AG09319 (cell line): Measurements from ENCODE around the gene SLC47A2.
A peak's percentile ranks its signal among the peaks of the same experiment; 100 is the strongest.

Experiments used
- DNase-seq: peaks from one replicate; pipeline ENCODE4 v3.0.0-alpha.2; 2010; ENCODE audit warnings: low read depth; ENCODE audit errors: extremely low read depth
- CTCF ChIP-seq: IDR thresholded peaks from 2 replicates; pipeline ENCODE4 v1.5.1; 2011; ENCODE audit warnings: low read depth, mild to moderate bottlenecking, inconsistent platforms, low read length, moderate library complexity

The SLC47A2 gene

DNA sequence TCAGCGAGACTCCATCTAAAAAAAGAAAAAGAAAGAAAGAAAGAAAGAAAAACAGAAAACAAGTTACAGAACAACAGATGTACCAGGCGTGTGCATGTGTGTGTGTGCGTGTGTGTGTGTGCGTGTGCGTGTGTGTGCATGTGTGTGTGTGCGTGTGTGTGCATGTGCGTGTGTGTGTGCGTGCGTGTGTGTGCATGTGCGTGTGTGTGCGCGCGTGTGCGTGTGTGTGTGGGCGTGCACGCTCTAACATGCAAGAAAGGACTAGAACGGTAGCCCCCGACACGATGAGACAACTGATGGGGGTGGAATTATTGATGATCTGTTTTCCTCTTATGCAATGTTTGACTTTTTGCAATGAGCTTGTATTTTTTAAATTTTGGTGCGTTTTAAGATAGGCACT, 30.1 kb upstream of the SLC47A2 start:
- TF ChIP-seq CTCF: no peak
- no peak for DNase-seq

DNA sequence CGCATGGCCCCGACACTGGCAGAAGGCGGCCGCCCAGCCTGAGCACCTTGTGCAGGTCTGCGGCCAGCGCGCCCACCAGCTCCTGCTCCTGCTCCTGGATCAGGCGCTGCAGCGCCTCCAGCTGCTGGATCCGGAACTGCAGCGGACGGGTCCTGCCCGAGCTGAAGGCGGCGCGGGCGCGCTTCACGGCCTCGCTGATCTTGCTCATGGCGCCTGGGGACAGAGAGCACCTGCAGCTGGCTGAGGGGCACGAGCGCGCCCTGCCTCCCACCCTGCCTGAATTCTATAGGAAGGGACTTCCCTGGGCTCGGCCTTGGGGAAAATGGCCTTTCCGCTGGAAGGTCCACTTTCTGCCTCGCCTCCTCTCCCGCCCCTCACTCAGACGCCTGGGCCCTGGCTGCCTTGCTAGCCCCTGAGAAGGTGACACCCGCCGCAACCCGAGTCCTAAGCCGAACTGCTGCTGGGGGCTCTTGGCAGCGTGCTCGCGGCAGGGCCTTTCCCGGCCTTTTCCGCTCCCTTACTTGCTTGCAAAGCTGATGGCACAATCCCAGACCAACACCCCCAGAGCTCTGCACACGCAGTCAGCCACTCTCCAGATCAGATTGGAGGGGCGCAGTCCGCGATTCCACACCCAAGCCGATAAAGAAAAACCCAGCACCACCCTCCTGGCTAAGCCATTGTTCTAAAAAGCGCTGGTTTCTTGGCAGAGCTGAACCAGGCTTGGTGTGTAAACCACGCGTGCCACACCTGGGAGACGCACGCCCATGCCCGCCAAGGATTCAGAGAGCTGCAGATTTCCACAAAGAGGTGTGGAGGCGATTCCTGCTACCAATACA, 28.8 kb upstream of the SLC47A2 start:
- DNase-seq: no peak
- peak; percentile 85 for TF ChIP-seq CTCF

DNA sequence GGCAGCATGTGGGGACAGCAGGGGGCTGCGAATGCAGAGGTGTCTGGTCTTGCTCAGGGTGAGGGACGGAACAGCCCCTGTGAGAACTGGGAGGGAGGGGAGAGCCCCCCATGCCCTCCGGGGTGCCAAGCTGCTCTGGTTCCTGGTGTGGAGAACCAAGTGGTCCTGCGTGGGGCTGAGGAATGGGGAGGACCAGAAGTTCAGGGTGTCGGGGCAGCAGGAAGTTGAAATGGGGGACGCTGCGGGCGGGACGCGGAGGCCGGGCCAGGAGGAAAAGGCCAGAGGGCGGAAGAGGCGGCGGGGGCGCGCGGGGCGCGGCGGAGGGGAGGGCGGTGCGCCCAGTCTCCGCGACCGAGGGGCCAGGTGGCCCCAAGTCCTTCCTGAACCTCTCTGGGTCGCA, 28.1 kb upstream of the SLC47A2 start:
- no peak for TF ChIP-seq CTCF
- DNase-seq: no peak

DNA sequence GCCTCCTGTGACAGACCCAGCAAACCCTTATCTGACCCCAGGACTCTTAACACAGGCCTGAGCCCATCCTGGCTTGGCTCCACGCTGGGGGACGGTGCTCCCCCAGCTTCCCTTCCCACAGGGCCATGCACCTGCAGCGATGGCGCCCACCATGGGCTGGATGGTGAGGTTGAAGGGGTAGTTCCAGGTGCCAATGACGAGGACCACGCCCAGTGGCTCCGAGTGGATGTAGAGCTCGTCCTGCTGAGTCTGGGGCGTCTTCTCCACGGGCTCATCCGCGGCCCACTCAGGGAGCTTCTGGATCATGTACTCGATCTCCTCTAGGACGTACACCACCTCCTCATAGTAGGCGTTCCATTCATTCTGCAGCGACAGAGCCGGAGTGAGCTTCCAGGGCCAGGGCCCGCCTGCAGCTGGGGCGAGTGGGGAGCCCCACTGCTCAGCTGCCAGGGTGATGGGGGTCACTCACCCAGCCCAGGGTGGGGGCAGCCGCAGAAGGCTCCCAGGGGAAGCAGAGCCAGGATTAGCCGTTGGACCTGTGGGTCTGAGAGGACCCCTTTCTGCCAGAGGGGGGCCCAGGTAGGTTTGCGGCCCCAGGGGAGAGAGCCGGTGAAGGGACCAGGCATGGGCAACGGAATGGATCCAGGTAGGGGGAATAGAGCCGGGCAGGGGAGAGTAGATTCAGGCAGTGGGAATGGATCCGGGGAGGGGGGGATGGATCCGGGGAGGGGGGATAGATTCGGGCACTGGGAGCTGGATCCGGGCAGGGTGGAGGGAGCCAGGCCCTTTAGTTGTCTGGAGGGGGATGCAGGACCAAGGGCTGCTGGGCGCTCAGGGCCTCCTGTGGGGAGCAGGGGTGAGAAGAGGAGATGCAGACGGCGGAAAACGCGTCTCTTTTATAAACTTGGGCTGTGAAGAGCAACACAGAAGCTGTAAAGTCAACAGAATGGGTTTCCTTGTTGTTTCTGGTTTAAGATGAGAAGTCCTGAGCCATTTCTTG, 27.0 kb upstream of the SLC47A2 start:
- no peak for TF ChIP-seq CTCF
- DNase-seq: no peak

DNA sequence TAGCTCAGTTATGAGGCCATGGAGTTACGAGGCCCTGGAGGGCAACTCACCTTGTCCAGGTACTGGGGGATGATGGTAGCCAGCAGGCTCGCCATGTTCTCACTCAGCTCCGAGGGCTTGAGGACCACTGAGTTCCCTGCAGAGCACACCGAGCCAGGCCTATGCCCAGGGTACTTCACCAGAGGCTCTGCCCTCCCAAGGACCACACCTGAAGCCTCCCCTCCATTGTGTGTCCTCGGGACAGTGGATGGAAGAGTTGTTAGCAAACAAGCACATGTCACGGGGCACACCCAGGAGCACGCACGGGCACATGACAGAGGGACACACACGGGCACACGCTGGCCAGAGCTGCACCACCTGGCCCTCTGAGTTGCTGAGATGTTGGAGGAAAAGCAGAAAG, 26.1 kb upstream of the SLC47A2 start:
- no peak for DNase-seq
- TF ChIP-seq CTCF: no peak

DNA sequence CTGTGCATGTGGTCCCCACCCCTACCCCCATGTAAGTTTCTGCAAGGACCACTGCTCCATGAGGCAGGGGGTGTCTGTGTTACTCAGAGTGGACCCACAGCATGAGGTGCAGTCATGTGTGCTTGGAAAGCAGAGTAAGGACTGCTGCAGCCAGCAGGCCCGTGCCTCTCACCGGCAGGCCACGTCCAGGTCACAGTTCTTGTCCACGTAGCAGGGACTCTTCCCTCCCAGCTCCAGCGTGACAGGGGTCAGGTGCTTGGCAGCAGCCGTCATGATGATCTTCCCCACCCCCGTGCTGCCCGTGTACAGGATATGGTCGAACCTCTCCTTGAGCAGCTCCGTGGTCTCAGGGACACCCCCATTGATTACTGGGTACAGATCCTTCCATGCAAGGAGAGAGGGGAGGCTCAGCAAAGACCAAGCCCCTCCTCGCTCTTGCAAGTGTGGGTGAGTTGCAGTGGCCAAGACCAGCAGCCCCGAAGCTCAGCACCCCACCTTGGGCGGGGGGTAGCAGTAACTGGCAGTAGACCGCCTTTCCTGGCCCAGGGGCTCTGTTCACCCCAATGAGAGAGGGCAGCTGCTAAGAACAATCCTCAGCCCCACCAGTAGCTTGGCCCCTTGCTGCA, 25.6 kb upstream of the SLC47A2 start:
- no peak for DNase-seq
- no peak for TF ChIP-seq CTCF
